Activated CD4-positive, alpha-beta memory T cell treated with anti-CD3 and anti-CD28 coated beads, Interleukin-2, amount 10 ng/mL, durations not matched to agents 7 days and 5 days (primary cell): ENCODE measurements around the gene ZSCAN31. TPM values are rescaled to one million over a fixed set of nuclear protein-coding genes. Genes with fewer than 3 reads are reported as not detected.
"Not testable (repeated sequence)": the region's sequence is repeated elsewhere in the genome, so short reads cannot be mapped to it uniquely, and the experiment has no call there.

Experiments used
- CTCF ChIA-PET: fragments of 350-600 bp; sonication (Branson Sonifier 250); formaldehyde crosslinking; loops from one replicate; lab custom pipeline; 2021; ENCODE audit warnings: antibody characterized with exemption, inconsistent platforms; lab: Charles Lee
- POLR2A ChIA-PET: fragments of 350-600 bp; sonication (Branson Sonifier 250); formaldehyde crosslinking; loops from one replicate; lab custom pipeline; 2021; ENCODE audit warnings: antibody characterized with exemption; lab: Charles Lee
- DNase-seq: peaks from one replicate; pipeline ENCODE4 v3.0.0-alpha.2; 2020
- H3K27ac Mint-ChIP-seq: one replicate; pipeline ENCODE4 v1.8.0; 2021; ENCODE audit warnings: mild to moderate bottlenecking, mixed read lengths
- H3K27me3 Mint-ChIP-seq: one replicate; pipeline ENCODE4 v1.8.0; 2021; ENCODE audit warnings: mixed read lengths
- H3K36me3 Mint-ChIP-seq: one replicate; pipeline ENCODE4 v1.8.0; 2021; ENCODE audit warnings: low read depth, mixed read lengths
- H3K4me1 Mint-ChIP-seq: one replicate; pipeline ENCODE4 v1.8.0; 2021; ENCODE audit warnings: mixed read lengths
- H3K4me3 Mint-ChIP-seq: one replicate; pipeline ENCODE4 v1.8.0; 2021; ENCODE audit warnings: mild to moderate bottlenecking, mixed read lengths
- H3K9me3 Mint-ChIP-seq: one replicate; pipeline ENCODE4 v1.8.0; 2021; ENCODE audit warnings: mixed read lengths
- total RNA-seq, 2 experiments: library from RNA; stranded (reverse); gene quantifications; one replicate each; pipeline ENCODE4 v1.2.3, GENCODE V29; 2021

ZSCAN31 gene
- total RNA-seq, 2 experiments from 2014 or later = 0.88 to 1.0 TPM

GRCh38 chr6:28365590-28365989, 29.6 kb upstream of the ZSCAN31 start:
- CTCF ChIA-PET = not testable (repeated sequence)

GRCh38 chr6:28360961-28361360, 25.0 kb upstream of the ZSCAN31 start:
- Mint-ChIP-seq H3K4me1 (peaks cover 4% of the 10 kb centered on the region), H3K4me3 (no peak overlapping the region), H3K36me3 (peaks cover 15% of the 10 kb centered on the region), H3K27me3 (no peaks in the 10 kb centered on the region), H3K9me3 (no peaks in the 10 kb centered on the region), H3K27ac (no peak overlapping the region)
- ChIA-PET CTCF (no interaction called here), POLR2A (no interaction called here)
- DNase-seq = no peak

More at GRCh38 chr6:28365590-28365989, 29.6 kb upstream of the ZSCAN31 start:
- H3K36me3 Mint-ChIP-seq = peaks cover 22% of the 10 kb centered on the region
- H3K27ac Mint-ChIP-seq, H3K4me1 Mint-ChIP-seq, POLR2A ChIA-PET, H3K27me3 Mint-ChIP-seq, H3K4me3 Mint-ChIP-seq, H3K9me3 Mint-ChIP-seq, DNase-seq: not testable (repeated sequence)

GRCh38 chr6:28359562-28359961, 23.6 kb upstream of the ZSCAN31 start:
- H3K27ac Mint-ChIP-seq, H3K27me3 Mint-ChIP-seq, DNase-seq, H3K4me3 Mint-ChIP-seq, H3K9me3 Mint-ChIP-seq, POLR2A ChIA-PET, H3K36me3 Mint-ChIP-seq: not testable (repeated sequence)
- CTCF ChIA-PET = interaction anchor here (1.6 kb wide), 1 partner anchor 12 kb away, joined by 3 read pairs; no protein-coding TSS in a partner anchor
- H3K4me1 Mint-ChIP-seq = peaks cover 12% of the 10 kb centered on the region

- ChIA-PET CTCF (interaction anchor here (1.2 to 2.4 kb wide), 3 partner anchors 20 to 215 kb away, joined by 6 to 30 read pairs (median 20); partner anchors contain the start of genes ZKSCAN8 and ZSCAN31), POLR2A (interaction anchor here (0.9 to 3.5 kb wide), 4 partner anchors 76 to 466 kb away, joined by 3 to 16 read pairs (median 6); partner anchors contain the start of genes PGBD1 and ZSCAN26)
- Mint-ChIP-seq H3K27me3 (no peaks in the 10 kb centered on the region), H3K4me1 (peaks cover 17% of the 10 kb centered on the region), H3K36me3 (peaks cover 17% of the 10 kb centered on the region), H3K27ac (no peak overlapping the region), H3K4me3 (no peak overlapping the region), H3K9me3 (no peaks in the 10 kb centered on the region)
- DNase-seq = no peak
Measured at GRCh38 chr6:28357036-28357435, 21.1 kb upstream of the ZSCAN31 start.

- POLR2A ChIA-PET = interaction anchor here (0.7 to 3.5 kb wide), 9 partner anchors 75 to 520 kb away, joined by 3 to 16 read pairs (median 4); partner anchors contain the start of genes PGBD1, ZKSCAN4, ZKSCAN8 and ZSCAN26
- H3K36me3 Mint-ChIP-seq = peaks cover 19% of the 10 kb centered on the region
- H3K4me1 Mint-ChIP-seq = peaks cover 19% of the 10 kb centered on the region
Measured at GRCh38 chr6:28356666-28357020, 20.7 kb upstream of the ZSCAN31 start.

GRCh38 chr6:28355743-28356665, 20.1 kb upstream of the ZSCAN31 start:
- ChIA-PET POLR2A (interaction anchor here (0.7 to 3.5 kb wide), 13 partner anchors 21 to 519 kb away, joined by 3 to 16 read pairs (median 4); partner anchors contain the start of genes PGBD1, ZKSCAN4, ZKSCAN8 and ZSCAN26), CTCF (interaction anchor here (0.6 to 2.6 kb wide), 42 partner anchors 8 to 537 kb away, joined by 3 to 30 read pairs (median 3); partner anchors contain the start of genes PGBD1, ZKSCAN4, ZKSCAN8 and ZSCAN23)
- no peaks in the 10 kb centered on the region for H3K27me3 Mint-ChIP-seq
- H3K4me3 Mint-ChIP-seq = peak overlapping the region; percentile 81
- H3K27ac Mint-ChIP-seq = peak overlapping the region; percentile 71
- DNase-seq = peak; percentile 61
- H3K9me3 Mint-ChIP-seq = no peaks in the 10 kb centered on the region
- peaks cover 19% of the 10 kb centered on the region for H3K36me3 Mint-ChIP-seq
- H3K4me1 Mint-ChIP-seq = peaks cover 25% of the 10 kb centered on the region

More at GRCh38 chr6:28356666-28357020, 20.7 kb upstream of the ZSCAN31 start:
- no peaks in the 10 kb centered on the region for H3K9me3 Mint-ChIP-seq
- CTCF ChIA-PET = interaction anchor here (0.6 to 2.6 kb wide), 30 partner anchors 8 to 537 kb away, joined by 3 to 30 read pairs (median 4); partner anchors contain the start of genes PGBD1, ZKSCAN4, ZKSCAN8 and ZSCAN23
- no peaks in the 10 kb centered on the region for H3K27me3 Mint-ChIP-seq
- DNase-seq = no peak
- H3K4me3 Mint-ChIP-seq = no peak overlapping the region
- no peak overlapping the region for H3K27ac Mint-ChIP-seq

- no peak for DNase-seq
- H3K27me3 Mint-ChIP-seq = no peaks in the 10 kb centered on the region
- peak overlapping the region; percentile 81 for H3K4me3 Mint-ChIP-seq
- ChIA-PET CTCF (interaction anchor here (0.8 to 2.6 kb wide), 23 partner anchors 8 to 460 kb away, joined by 3 to 30 read pairs (median 4); partner anchors contain the start of genes PGBD1, ZKSCAN8, ZSCAN26 and ZSCAN31), POLR2A (interaction anchor here (0.7 to 3.5 kb wide), 7 partner anchors 19 to 462 kb away, joined by 3 to 16 read pairs (median 6); partner anchors contain the start of genes ZKSCAN8, ZSCAN26 and ZSCAN31)
- H3K9me3 Mint-ChIP-seq = no peaks in the 10 kb centered on the region
- peaks cover 35% of the 10 kb centered on the region for H3K4me1 Mint-ChIP-seq
- H3K27ac Mint-ChIP-seq = no peak overlapping the region
- peaks cover 19% of the 10 kb centered on the region for H3K36me3 Mint-ChIP-seq
Measured at GRCh38 chr6:28354688-28355554, 19.0 kb upstream of the ZSCAN31 start.

GRCh38 chr6:28353981-28354676, 18.2 kb upstream of the ZSCAN31 start:
- Mint-ChIP-seq H3K4me1 (peaks cover 40% of the 10 kb centered on the region), H3K9me3 (no peaks in the 10 kb centered on the region), H3K27ac (no peak overlapping the region), H3K27me3 (no peaks in the 10 kb centered on the region), H3K4me3 (no peak overlapping the region), H3K36me3 (peaks cover 19% of the 10 kb centered on the region)
- POLR2A ChIA-PET = interaction anchor here (0.7 to 3.5 kb wide), 3 partner anchors 18 to 214 kb away, joined by 3 to 16 read pairs (median 3); partner anchors contain the start of genes ZSCAN26 and ZSCAN31
- no peak for DNase-seq
- CTCF ChIA-PET = interaction anchor here (2.6 kb wide), 1 partner anchor 88 kb away, joined by 13 read pairs; the partner anchor contains the start of gene ZSCAN26

GRCh38 chr6:28353356-28353755, 17.4 kb upstream of the ZSCAN31 start:
- Mint-ChIP-seq H3K27me3 (peaks cover under 1% of the 10 kb centered on the region), H3K4me1 (peaks cover 40% of the 10 kb centered on the region), H3K4me3 (no peak overlapping the region), H3K36me3 (peaks cover 19% of the 10 kb centered on the region), H3K9me3 (no peaks in the 10 kb centered on the region), H3K27ac (no peak overlapping the region)
- POLR2A ChIA-PET = interaction anchor here (1.8 kb wide), 1 partner anchor 212 kb away, joined by 5 read pairs; the partner anchor contains the start of gene ZKSCAN8
- CTCF ChIA-PET = no interaction called here
- no peak for DNase-seq

GRCh38 chr6:28351493-28351925, 15.6 kb upstream of the ZSCAN31 start:
- peaks cover 10% of the 10 kb centered on the region for H3K27me3 Mint-ChIP-seq
- H3K27ac Mint-ChIP-seq = no peak overlapping the region
- ChIA-PET POLR2A (interaction anchor here (1.0 to 2.3 kb wide), 5 partner anchors 16 to 544 kb away, joined by 3 to 8 read pairs (median 5); partner anchors contain the start of genes ZKSCAN8, ZSCAN26 and ZSCAN31), CTCF (interaction anchor here (1.1 to 2.2 kb wide), 3 partner anchors 84 to 461 kb away, joined by 4 to 7 read pairs (median 5); partner anchors contain the start of gene ZSCAN26)
- peaks cover 39% of the 10 kb centered on the region for H3K4me1 Mint-ChIP-seq
- DNase-seq = no peak
- peaks cover 19% of the 10 kb centered on the region for H3K36me3 Mint-ChIP-seq
- H3K9me3 Mint-ChIP-seq = no peaks in the 10 kb centered on the region
- peak overlapping the region; percentile 21 for H3K4me3 Mint-ChIP-seq

- peaks cover 37% of the 10 kb centered on the region for H3K4me1 Mint-ChIP-seq
- peak overlapping the region; percentile 96 for H3K4me3 Mint-ChIP-seq
- peaks cover 19% of the 10 kb centered on the region for H3K36me3 Mint-ChIP-seq
- CTCF ChIA-PET = interaction anchor here (0.6 to 2.2 kb wide), 3 partner anchors 16 to 461 kb away, joined by 3 to 7 read pairs (median 5); a partner anchor contains a TSS
- no peak for DNase-seq
- no peaks in the 10 kb centered on the region for H3K9me3 Mint-ChIP-seq
- peak overlapping the region; percentile 91 for H3K27ac Mint-ChIP-seq
- POLR2A ChIA-PET = interaction anchor here (1.0 to 2.3 kb wide), 5 partner anchors 15 to 544 kb away, joined by 3 to 8 read pairs (median 5); partner anchors contain the start of genes ZSCAN26 and ZSCAN31
- peaks cover 13% of the 10 kb centered on the region for H3K27me3 Mint-ChIP-seq
Measured at GRCh38 chr6:28351087-28351486, 15.1 kb upstream of the ZSCAN31 start.
